A673 (cell line): ENCODE data around the gene TMEM259.

Source experiments
- EZH2 ChIP-seq: fragments of 200-600 bp; sonication (generic); IDR thresholded peaks from 2 replicates; pipeline ENCODE4 v1.6.1; 2017; ENCODE audit warnings: borderline replicate concordance, low read depth, mild to moderate bottlenecking, mixed read lengths, antibody characterized with exemption, low read length; ENCODE audit not compliant: poor library complexity, severe bottlenecking
- TF ChIP-seq, protein P1 (sequence below): fragments of 300-800, 200-600 bp; sonication (generic); conservative IDR thresholded peaks from 2 replicates; pipeline ENCODE4 v1.5.1; 2017; ENCODE audit warnings: low read depth, mild to moderate bottlenecking, antibody characterized with exemption, low read length, moderate library complexity, mixed read lengths

DNA sequence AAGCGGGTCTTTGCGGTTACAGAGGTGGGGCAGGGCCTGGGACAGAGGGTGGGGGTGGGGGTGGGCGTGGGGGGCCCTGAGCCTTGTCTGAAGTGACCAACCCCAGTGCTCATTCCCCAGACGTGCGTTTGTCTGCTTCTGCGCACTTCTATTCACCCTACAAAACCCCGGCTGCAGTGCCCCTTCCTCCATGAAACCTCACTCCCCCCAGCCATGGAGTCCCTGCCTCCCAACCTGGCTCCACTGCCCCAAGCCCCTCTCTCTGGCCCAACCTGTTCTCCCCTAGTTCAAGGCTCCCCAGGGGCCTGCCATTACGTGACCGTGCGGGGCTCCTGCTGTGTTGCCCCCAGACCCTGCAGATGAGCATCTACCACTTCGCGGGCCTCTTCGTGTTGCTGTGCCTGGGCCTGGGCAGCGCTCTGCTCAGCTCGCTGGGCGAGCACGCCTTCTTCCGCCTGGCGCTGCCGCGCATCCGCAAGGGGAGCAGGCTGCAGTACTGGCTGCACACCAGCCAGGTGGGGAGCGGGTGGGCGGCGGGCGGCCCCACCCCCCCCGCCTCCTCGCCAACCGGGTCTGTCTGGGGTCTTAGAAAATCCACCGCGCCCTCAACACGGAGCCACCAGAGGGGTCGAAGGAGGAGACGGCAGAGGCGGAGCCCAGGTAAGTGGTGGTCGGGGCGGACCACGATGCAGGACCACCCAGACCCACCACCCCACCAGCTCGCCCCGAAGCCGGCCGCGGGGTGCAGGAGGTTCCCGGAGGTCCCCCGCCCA lies 12.5 kb downstream of the TMEM259 start:
- TF ChIP-seq, protein P1, sequence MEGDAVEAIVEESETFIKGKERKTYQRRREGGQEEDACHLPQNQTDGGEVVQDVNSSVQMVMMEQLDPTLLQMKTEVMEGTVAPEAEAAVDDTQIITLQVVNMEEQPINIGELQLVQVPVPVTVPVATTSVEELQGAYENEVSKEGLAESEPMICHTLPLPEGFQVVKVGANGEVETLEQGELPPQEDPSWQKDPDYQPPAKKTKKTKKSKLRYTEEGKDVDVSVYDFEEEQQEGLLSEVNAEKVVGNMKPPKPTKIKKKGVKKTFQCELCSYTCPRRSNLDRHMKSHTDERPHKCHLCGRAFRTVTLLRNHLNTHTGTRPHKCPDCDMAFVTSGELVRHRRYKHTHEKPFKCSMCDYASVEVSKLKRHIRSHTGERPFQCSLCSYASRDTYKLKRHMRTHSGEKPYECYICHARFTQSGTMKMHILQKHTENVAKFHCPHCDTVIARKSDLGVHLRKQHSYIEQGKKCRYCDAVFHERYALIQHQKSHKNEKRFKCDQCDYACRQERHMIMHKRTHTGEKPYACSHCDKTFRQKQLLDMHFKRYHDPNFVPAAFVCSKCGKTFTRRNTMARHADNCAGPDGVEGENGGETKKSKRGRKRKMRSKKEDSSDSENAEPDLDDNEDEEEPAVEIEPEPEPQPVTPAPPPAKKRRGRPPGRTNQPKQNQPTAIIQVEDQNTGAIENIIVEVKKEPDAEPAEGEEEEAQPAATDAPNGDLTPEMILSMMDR = no peak
- TF ChIP-seq EZH2 = no peak
